Small intestine (tissue), 7 donors: Measurements from ENCODE around the gene RSKR. TPM values are rescaled to one million over a fixed set of nuclear protein-coding genes. Genes with fewer than 3 reads are reported as not detected.

Source experiments
- DNase-seq, 2 donors: peaks; one replicate each; pipeline versions ENCODE4 v3.0.0 to v3.0.0-alpha.2; 2013
- FAIRE-seq: peaks from 2 replicates; lab custom pipeline; 2012; peaks lifted over from hg19 to GRCh38; lab: Jason Lieb, UNC
- H3K27ac ChIP-seq, 3 donors: one replicate each; pipeline ENCODE4 v1.5.1; 2013; ENCODE audit warnings: low read length in 2 of 3, mild to moderate bottlenecking in 2 of 3, control low read depth in 1 of 3, inconsistent platforms in 1 of 3, low read depth in 1 of 3, moderate library complexity in 1 of 3
- H3K27me3 ChIP-seq, 3 donors: one replicate each; pipeline ENCODE4 v1.6.1; 2013; ENCODE audit warnings: low read length in 3 of 3, inconsistent platforms in 1 of 3; ENCODE audit not compliant: control insufficient read depth in 3 of 3, insufficient read depth in 3 of 3
- H3K36me3 ChIP-seq, 3 donors: one replicate each; pipeline ENCODE4 v1.6.1; 2013; ENCODE audit warnings: low read length in 3 of 3, inconsistent platforms in 1 of 3, low read depth in 1 of 3, mild to moderate bottlenecking in 1 of 3, moderate library complexity in 1 of 3; ENCODE audit not compliant: control insufficient read depth in 3 of 3, insufficient read depth in 2 of 3
- H3K4me1 ChIP-seq, 3 donors: one replicate each; pipeline ENCODE4 v1.6.1; 2013; ENCODE audit warnings: low read length in 2 of 3, inconsistent platforms in 1 of 3, low read depth in 1 of 3, mild to moderate bottlenecking in 1 of 3, moderate library complexity in 1 of 3; ENCODE audit not compliant: control insufficient read depth in 3 of 3, insufficient read depth in 2 of 3
- H3K4me3 ChIP-seq, 3 donors: one replicate each; pipeline ENCODE4 v1.5.1; 2013; ENCODE audit warnings: low read length in 3 of 3, control low read depth in 1 of 3, inconsistent platforms in 1 of 3, low read depth in 1 of 3, mild to moderate bottlenecking in 1 of 3, moderate library complexity in 1 of 3
- H3K9me3 ChIP-seq, 2 donors: one replicate each; pipeline ENCODE4 v1.6.1; 2013; ENCODE audit warnings: low read depth in 1 of 2, low read length in 1 of 2; ENCODE audit not compliant: control insufficient read depth in 2 of 2, insufficient read depth in 1 of 2
- WGBS, 3 donors: extraction: QIAGEN DNeasy Blood & Tissue Kit; methylation state at CpG; one replicate each; pipeline ENCODE4 v1.1.7; 2013; 5-methylcytosine and 5-hydroxymethylcytosine counted together
- polyA plus RNA-seq, 4 donors: library from polyadenylated mRNA; stranded (reverse) in 3 of 4; unstranded in 1 of 4; fragments of 200-250 nt in 3 of 4; fragments of 120-200 nt in 1 of 4; gene quantifications; one replicate each; pipeline versions ENCODE4 v1.2.1 to v1.2.3, GENCODE V29; 2013
- donor health status: healthy with polysubstance abuse.
- donor health status: control.
- donor health status: control.
- donor health status: Bipolar disorder and iron deficiency.
- donor health status: healthy.

RSKR gene
- polyA plus RNA-seq, 4 donors = 0.22 to 13.0 (median 1.9) TPM

GRCh38 chr17:28643983-28644786 lies 30.2 kb upstream of the RSKR start:
- H3K36me3 ChIP-seq = peaks cover 7 to 40% (median 17%) of the 10 kb centered on the region in 3 donors
- H3K4me3 ChIP-seq = peak overlapping the region; percentile 70 to 96 (median 82)
- peaks cover 2 to 26% (median 7%) of the 10 kb centered on the region in 3 donors for H3K4me1 ChIP-seq
- no peak for FAIRE-seq
- WGBS, 3 donors = 0 to 1% (median 0%) methylated on average over 16 to 18 of the region's 18 CpGs
- DNase-seq = peak; percentile 56 to 62
- H3K27ac ChIP-seq = peak overlapping the region in 2 of 3 donors; percentile 73 to 80
- no peaks in the 10 kb centered on the region for H3K9me3 ChIP-seq
- H3K27me3 ChIP-seq = no peaks in the 10 kb centered on the region

- Histone ChIP-seq H3K27me3 (no peaks in the 10 kb centered on the region), H3K4me1 (peaks cover 2 to 22% (median 7%) of the 10 kb centered on the region in 3 donors), H3K36me3 (peaks cover 21 to 47% (median 28%) of the 10 kb centered on the region in 3 donors), H3K4me3 (no peak overlapping the region), H3K9me3 (no peaks in the 10 kb centered on the region), H3K27ac (peak overlapping the region in 1 of 3 donors; percentile 27)
- 89 to 92% (median 92%) methylated on average over 2 of the region's 2 CpGs for WGBS, 3 donors
- FAIRE-seq (no peak), DNase-seq (peak; percentile 27 to 74)
These were observed 27.6 kb upstream of the RSKR start for GRCh38 chr17:28641579-28641978.

GRCh38 chr17:28635506-28635905 lies 21.5 kb upstream of the RSKR start:
- WGBS, 3 donors = 96 to 100% (median 100%) methylated on average over 1 of the region's 1 CpG
- no peaks in the 10 kb centered on the region for H3K27me3 ChIP-seq
- no peaks in the 10 kb centered on the region for H3K9me3 ChIP-seq
- no peak overlapping the region for H3K4me3 ChIP-seq
- peaks cover 50 to 73% (median 51%) of the 10 kb centered on the region in 3 donors for H3K36me3 ChIP-seq
- no peaks in the 10 kb centered on the region for H3K4me1 ChIP-seq
- DNase-seq = no peak
- no peak for FAIRE-seq
- no peak overlapping the region for H3K27ac ChIP-seq

GRCh38 chr17:28634206-28634865 lies 20.4 kb upstream of the RSKR start:
- DNase-seq (no peak), FAIRE-seq (no peak)
- no peak overlapping the region for H3K4me3 ChIP-seq
- H3K27me3 ChIP-seq = no peaks in the 10 kb centered on the region
- H3K36me3 ChIP-seq = peaks cover 44 to 75% (median 50%) of the 10 kb centered on the region in 3 donors
- no peaks in the 10 kb centered on the region for H3K9me3 ChIP-seq
- whole genome bisulfite sequencing, 3 donors = 87 to 94% (median 90%) methylated on average over 14 of the region's 14 CpGs
- H3K4me1 ChIP-seq = no peaks in the 10 kb centered on the region
- H3K27ac ChIP-seq = no peak overlapping the region

- DNase-seq (peak; percentile 18 to 26), FAIRE-seq (no peak)
- peaks cover 21 to 66% (median 32%) of the 10 kb centered on the region in 3 donors for H3K36me3 ChIP-seq
- H3K27me3 ChIP-seq = no peaks in the 10 kb centered on the region
- no peak overlapping the region for H3K27ac ChIP-seq
- WGBS, 3 donors = 73 to 80% (median 78%) methylated on average over 4 of the region's 4 CpGs
- no peaks in the 10 kb centered on the region for H3K4me1 ChIP-seq
- H3K4me3 ChIP-seq = no peak overlapping the region
- H3K9me3 ChIP-seq = no peaks in the 10 kb centered on the region
These were observed 12.8 kb upstream of the RSKR start for GRCh38 chr17:28626818-28627217.

GRCh38 chr17:28624148-28624547 lies 10.2 kb upstream of the RSKR start:
- no peak for FAIRE-seq
- Histone ChIP-seq H3K27me3 (no peaks in the 10 kb centered on the region), H3K27ac (no peak overlapping the region), H3K9me3 (no peaks in the 10 kb centered on the region), H3K36me3 (peaks cover 15 to 61% (median 46%) of the 10 kb centered on the region in 3 donors), H3K4me3 (no peak overlapping the region), H3K4me1 (no peaks in the 10 kb centered on the region)
- DNase-seq = no peak
- WGBS, 3 donors = 91 to 97% (median 95%) methylated on average over 2 of the region's 2 CpGs

GRCh38 chr17:28623696-28624095 lies 9.7 kb upstream of the RSKR start:
- no peak for DNase-seq
- Histone ChIP-seq H3K36me3 (peaks cover 16 to 61% (median 49%) of the 10 kb centered on the region in 3 donors), H3K4me3 (no peak overlapping the region), H3K4me1 (no peaks in the 10 kb centered on the region), H3K27me3 (no peaks in the 10 kb centered on the region), H3K9me3 (no peaks in the 10 kb centered on the region), H3K27ac (no peak overlapping the region)
- WGBS, 3 donors = 93 to 96% (median 93%) methylated on average over 4 of the region's 4 CpGs
- no peak for FAIRE-seq

- Histone ChIP-seq H3K27ac (no peak overlapping the region), H3K9me3 (no peaks in the 10 kb centered on the region), H3K27me3 (no peaks in the 10 kb centered on the region), H3K36me3 (peaks cover 16 to 59% (median 44%) of the 10 kb centered on the region in 3 donors), H3K4me1 (no peaks in the 10 kb centered on the region), H3K4me3 (no peak overlapping the region)
- no peak for FAIRE-seq
- no peak for DNase-seq
- 92 to 93% (median 93%) methylated on average over 3 of the region's 3 CpGs for WGBS, 3 donors
These were observed 8.2 kb upstream of the RSKR start for GRCh38 chr17:28622186-28622585.
